Breast epithelium (tissue), 4 donors: ENCODE results near the gene CPN1. TPM values are rescaled to one million over a fixed set of nuclear protein-coding genes. Genes with fewer than 3 reads are reported as not detected.

ENCODE experiments used
- DNase-seq, 2 donors: peaks; one replicate each; pipeline ENCODE4 v3.0.0-alpha.2; 2019; ENCODE audit warnings: low spot score in 2 of 2
- H3K27ac ChIP-seq, 2 donors: fragments of 200-600 bp; sonication (generic) in 1 of 2; one replicate each; pipeline ENCODE4 v1.5.1; 2016 to 2019; ENCODE audit warnings: mild to moderate bottlenecking in 1 of 2
- H3K27me3 ChIP-seq, 2 donors: fragments of 200-600 bp; sonication (generic) in 1 of 2; one replicate each; pipeline versions ENCODE4 v1.5.1 to v1.6.0; 2017 to 2019; ENCODE audit warnings: control low read depth in 1 of 2, mild to moderate bottlenecking in 1 of 2
- H3K36me3 ChIP-seq: fragments of 200-600 bp; one replicate; pipeline ENCODE4 v1.5.1; 2019
- H3K4me1 ChIP-seq, 2 donors: fragments of 200-600 bp; sonication (generic); one replicate each; pipeline ENCODE4 v1.5.1; 2016 to 2019; ENCODE audit warnings: control low read depth in 1 of 2
- H3K4me3 ChIP-seq, 3 donors: fragments of 200-600 bp; sonication (generic); 1 replicate in 2 of 3; 2 replicates in 1 of 3; pipeline ENCODE4 v1.5.1; 2016 to 2019; ENCODE audit warnings: mild to moderate bottlenecking in 3 of 3, moderate library complexity in 2 of 3
- H3K9me3 ChIP-seq, 2 donors: fragments of 200-600 bp; sonication (generic) in 1 of 2; one replicate each; pipeline ENCODE4 v1.5.1; 2016 to 2019; ENCODE audit warnings: control low read depth in 1 of 2
- POLR2A ChIP-seq: fragments of 450-650 bp; IDR thresholded peaks from one replicate; pipeline ENCODE4 v1.6.1; 2016; ENCODE audit warnings: antibody characterized with exemption, mild to moderate bottlenecking, moderate library complexity
- POLR2AphosphoS5 ChIP-seq, 3 donors: sonication (generic); formaldehyde crosslinking; IDR thresholded peaks; one replicate each; pipeline ENCODE4 v1.6.1; 2017; ENCODE audit warnings: antibody characterized with exemption in 3 of 3
- intact Hi-C: fragments of 100-400 bp; cut with DNase I; formaldehyde crosslinking; loops from one replicate; pipeline ENCODE4 v1.15.1; 2023; ENCODE audit warnings: low total_unique reads
- total RNA-seq, 3 donors: library from RNA; depleted of rRNA; stranded (reverse); fragments of >200 nt; gene quantifications; one replicate each; pipeline ENCODE4 v1.1.0, GENCODE V29; 2016
- TF ChIP-seq, protein P1 (sequence below), 3 donors: fragments of 450-650 bp; IDR thresholded peaks; one replicate each; pipeline ENCODE4 v1.5.1; 2016 to 2017; ENCODE audit warnings: antibody characterized with exemption in 3 of 3, mild to moderate bottlenecking in 3 of 3, moderate library complexity in 3 of 3

CPN1 gene
- total RNA-seq, 3 donors from 2014 or later = not detected

DNA sequence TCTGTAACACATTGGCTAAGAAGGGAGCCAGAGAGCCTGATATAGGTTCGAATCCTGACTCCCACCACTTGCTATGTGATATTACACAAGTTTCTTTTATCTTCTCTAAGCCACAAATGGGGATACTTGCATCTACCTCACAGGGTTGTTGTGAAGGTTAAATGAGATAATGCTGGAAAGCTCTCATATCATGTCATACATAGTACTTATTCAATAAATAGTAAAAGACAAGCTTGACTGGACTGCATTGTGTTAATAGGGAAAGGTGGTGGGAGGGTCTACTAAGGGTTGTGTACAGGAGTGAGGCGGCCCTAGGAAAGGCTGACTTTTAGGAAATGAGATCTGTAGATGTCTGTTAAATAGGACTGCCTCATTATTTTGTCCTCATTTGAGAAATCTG lies 36.1 kb downstream of the CPN1 start:
- Histone ChIP-seq H3K27ac (no peak overlapping the region), H3K27me3 (no peaks in the 10 kb centered on the region)
- intact Hi-C loops = no loop called here

DNA sequence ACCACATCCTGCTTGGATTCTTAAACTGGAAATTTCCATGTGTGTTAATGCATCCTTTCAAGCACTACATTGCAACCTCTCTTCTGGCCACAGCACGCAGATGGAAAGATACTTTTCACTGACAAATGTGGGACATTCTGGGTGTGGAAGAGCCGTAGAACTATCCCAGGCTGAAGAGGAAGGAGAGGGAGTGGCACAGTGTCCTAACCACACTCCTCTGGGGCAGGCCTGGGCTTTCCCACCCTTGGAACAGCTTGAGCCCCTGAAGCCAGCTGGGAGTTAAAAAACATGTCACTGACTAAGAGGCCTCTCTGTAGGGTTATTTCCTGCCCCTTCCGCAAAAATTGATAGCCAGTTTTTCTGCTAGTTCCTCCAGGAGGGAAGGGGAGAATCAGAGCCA lies 37.9 kb downstream of the CPN1 start:
- no peaks in the 10 kb centered on the region for H3K36me3 ChIP-seq
- TF ChIP-seq POLR2AphosphoS5 (IDR thresholded peaks at IDR 0.05) = no peak
- TF ChIP-seq, protein P1, sequence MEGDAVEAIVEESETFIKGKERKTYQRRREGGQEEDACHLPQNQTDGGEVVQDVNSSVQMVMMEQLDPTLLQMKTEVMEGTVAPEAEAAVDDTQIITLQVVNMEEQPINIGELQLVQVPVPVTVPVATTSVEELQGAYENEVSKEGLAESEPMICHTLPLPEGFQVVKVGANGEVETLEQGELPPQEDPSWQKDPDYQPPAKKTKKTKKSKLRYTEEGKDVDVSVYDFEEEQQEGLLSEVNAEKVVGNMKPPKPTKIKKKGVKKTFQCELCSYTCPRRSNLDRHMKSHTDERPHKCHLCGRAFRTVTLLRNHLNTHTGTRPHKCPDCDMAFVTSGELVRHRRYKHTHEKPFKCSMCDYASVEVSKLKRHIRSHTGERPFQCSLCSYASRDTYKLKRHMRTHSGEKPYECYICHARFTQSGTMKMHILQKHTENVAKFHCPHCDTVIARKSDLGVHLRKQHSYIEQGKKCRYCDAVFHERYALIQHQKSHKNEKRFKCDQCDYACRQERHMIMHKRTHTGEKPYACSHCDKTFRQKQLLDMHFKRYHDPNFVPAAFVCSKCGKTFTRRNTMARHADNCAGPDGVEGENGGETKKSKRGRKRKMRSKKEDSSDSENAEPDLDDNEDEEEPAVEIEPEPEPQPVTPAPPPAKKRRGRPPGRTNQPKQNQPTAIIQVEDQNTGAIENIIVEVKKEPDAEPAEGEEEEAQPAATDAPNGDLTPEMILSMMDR (IDR thresholded peaks at IDR 0.05) = no peak
- no peak for TF ChIP-seq POLR2A
- intact Hi-C loops = no loop called here
- no peaks in the 10 kb centered on the region for H3K9me3 ChIP-seq
- H3K4me3 ChIP-seq = no peak overlapping the region
- DNase-seq = no peak
- peak overlapping the region in 1 of 2 donors; percentile 70 for H3K27ac ChIP-seq
- H3K4me1 ChIP-seq = no peaks in the 10 kb centered on the region
- no peaks in the 10 kb centered on the region for H3K27me3 ChIP-seq

More for the DNA sequence above, 36.1 kb downstream of the CPN1 start:
- Histone ChIP-seq H3K4me1 (no peaks in the 10 kb centered on the region), H3K9me3 (no peaks in the 10 kb centered on the region), H3K4me3 (no peak overlapping the region), H3K36me3 (no peaks in the 10 kb centered on the region)
- DNase-seq = no peak
- TF ChIP-seq, protein P1 (IDR thresholded peaks at IDR 0.05) = no peak
- no peak for TF ChIP-seq POLR2A
- TF ChIP-seq POLR2AphosphoS5 (IDR thresholded peaks at IDR 0.05) = no peak

DNA sequence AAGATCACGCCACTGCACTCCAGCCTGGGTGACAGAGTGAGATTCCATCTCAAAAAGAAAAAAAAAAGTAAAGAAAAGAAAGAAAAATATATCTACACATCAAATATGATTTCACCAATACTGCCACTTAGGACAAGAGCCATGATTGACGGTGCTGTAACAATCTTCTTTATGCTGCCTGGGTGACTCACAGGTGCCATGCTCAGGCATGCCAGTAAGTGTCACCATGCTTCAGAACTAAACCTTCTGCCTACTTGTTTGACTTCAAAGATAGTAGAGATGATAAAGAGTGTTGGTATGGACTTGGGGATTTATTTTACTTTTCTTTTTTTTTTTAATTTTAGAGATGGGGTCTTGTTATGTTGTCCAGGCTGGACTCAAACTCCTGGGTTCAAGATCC lies 38.3 kb downstream of the CPN1 start:
- DNase-seq = no peak
- Histone ChIP-seq H3K27me3 (no peaks in the 10 kb centered on the region), H3K9me3 (no peaks in the 10 kb centered on the region), H3K36me3 (no peaks in the 10 kb centered on the region), H3K4me1 (no peaks in the 10 kb centered on the region), H3K4me3 (no peak overlapping the region), H3K27ac (peak overlapping the region in 1 of 2 donors; percentile 70)
- TF ChIP-seq POLR2A (no peak), POLR2AphosphoS5 (IDR thresholded peaks at IDR 0.05) (no peak)
- TF ChIP-seq, protein P1 (IDR thresholded peaks at IDR 0.05) = no peak
- intact Hi-C loops = no loop called here

DNA sequence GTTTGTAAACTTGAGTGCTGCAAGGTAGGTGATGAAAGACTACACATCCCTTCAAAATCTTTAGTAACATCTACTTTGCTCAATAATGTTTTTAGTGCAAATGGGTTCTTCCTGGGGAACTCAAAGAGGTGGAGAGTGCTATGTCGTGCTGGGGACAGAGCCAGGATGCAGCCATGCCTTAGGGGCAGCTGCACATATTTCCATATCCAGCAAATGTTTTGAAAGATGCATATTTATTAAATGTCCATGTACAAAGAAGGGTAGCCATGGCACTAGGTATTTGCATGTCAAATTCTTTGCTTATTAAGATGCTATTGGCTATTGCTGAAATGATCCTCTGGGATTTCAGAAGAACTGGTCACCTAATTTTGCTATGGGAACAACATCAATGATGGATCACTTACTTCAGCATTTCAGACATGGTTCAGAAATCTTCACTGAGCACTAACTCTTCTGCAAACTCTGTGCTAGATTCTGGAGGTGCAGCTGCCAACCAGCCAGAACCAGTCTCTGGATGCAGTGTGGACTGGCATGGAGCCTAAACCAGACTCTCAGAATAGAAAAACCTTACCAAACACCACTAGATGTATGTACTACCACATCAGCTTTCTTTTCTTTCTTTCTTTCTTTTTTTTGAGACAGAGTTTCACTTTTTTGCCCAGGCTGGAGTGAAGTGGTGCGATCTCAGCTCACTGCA lies 40.2 kb downstream of the CPN1 start:
- Histone ChIP-seq H3K4me1 (no peaks in the 10 kb centered on the region), H3K36me3 (no peaks in the 10 kb centered on the region), H3K27ac (no peak overlapping the region), H3K9me3 (no peaks in the 10 kb centered on the region), H3K27me3 (no peaks in the 10 kb centered on the region), H3K4me3 (no peak overlapping the region)
- DNase-seq = no peak
- no peak for TF ChIP-seq POLR2A
- TF ChIP-seq, protein P1 (IDR thresholded peaks at IDR 0.05) = no peak
- TF ChIP-seq POLR2AphosphoS5 (IDR thresholded peaks at IDR 0.05) = no peak
- intact Hi-C loops = no loop called here

DNA sequence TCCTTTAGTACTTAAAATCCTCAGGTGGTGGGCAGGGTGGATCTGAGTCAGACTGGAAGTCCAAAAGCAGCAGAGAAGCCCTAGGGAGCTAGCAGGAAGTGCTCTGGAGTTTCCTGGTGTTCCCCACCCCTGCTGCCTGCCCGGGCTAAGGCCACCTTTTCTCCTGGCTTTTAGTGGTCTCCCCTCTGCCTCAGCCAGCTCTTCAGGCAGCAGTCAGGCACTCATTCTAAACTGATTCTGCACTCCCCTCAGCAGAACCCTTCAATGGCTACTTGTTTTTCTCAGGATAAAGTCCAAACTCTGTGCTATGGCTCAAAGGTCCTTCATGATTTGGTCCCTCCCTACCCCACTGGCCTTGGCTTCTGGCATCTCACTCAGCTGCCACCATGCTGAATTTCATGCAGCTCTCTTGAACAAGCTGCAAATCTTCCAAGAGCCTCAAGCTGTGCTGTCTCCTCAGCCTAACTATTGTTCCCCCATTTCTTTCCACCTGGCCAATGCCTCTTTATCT lies 43.1 kb downstream of the CPN1 start:
- no peaks in the 10 kb centered on the region for H3K27me3 ChIP-seq
- no peak for DNase-seq
- H3K4me1 ChIP-seq = no peaks in the 10 kb centered on the region
- intact Hi-C loops = no loop called here
- H3K36me3 ChIP-seq = no peaks in the 10 kb centered on the region
- no peaks in the 10 kb centered on the region for H3K9me3 ChIP-seq
- TF ChIP-seq POLR2AphosphoS5 (IDR thresholded peaks at IDR 0.05) = no peak
- TF ChIP-seq POLR2A = no peak
- TF ChIP-seq, protein P1 (IDR thresholded peaks at IDR 0.05) = no peak
- no peak overlapping the region for H3K4me3 ChIP-seq
- H3K27ac ChIP-seq = no peak overlapping the region
